HG02610 (cell line): ENCODE results near the gene PLEKHA6.

Source experiments
- ATAC-seq: cut with Tn5 transposase; IDR thresholded peaks from one replicate; pipeline ENCODE4 v1.9.1; 2021; ENCODE audit warnings: mild to moderate bottlenecking, moderate library complexity; ENCODE audit not compliant: unreplicated experiment

Gene PLEKHA6

DNA sequence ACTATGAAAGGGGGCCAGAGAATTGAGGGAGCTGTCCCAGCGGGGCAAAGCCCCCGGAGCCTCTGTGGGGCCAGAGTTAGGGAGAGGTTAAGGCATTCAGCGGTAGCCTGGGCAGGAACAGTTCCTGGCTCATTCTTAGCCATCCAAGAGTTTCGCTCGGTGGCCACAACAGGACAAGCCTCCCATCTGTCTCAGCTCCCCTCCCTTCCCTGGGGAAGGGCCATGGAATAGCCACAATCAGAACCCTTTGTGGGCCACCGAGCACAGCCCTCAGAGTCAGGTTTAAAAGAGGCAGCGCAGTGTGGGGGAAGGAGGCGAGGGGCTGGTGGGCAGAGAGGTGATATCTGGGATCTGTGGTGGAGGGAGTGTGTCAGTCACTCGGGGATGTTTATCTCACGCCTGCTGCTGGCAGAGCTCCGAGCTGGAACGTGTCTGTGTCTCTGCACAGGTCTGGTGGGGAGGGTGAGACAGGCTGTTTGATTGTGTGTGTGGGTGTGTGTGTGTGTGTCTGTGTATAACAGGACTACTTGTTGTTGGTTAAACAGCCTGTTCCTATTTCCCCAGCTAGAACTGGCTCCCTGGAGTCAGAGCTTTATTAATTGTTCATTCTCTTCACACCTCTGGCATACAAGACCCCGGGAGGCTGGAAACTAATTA is 96.3 kb downstream of the PLEKHA6 start:
- ATAC-seq: no peak

- ATAC-seq: no peak
Measured at GRCh38 chr1:204262506-204263253, 97.0 kb downstream of the PLEKHA6 start.

DNA sequence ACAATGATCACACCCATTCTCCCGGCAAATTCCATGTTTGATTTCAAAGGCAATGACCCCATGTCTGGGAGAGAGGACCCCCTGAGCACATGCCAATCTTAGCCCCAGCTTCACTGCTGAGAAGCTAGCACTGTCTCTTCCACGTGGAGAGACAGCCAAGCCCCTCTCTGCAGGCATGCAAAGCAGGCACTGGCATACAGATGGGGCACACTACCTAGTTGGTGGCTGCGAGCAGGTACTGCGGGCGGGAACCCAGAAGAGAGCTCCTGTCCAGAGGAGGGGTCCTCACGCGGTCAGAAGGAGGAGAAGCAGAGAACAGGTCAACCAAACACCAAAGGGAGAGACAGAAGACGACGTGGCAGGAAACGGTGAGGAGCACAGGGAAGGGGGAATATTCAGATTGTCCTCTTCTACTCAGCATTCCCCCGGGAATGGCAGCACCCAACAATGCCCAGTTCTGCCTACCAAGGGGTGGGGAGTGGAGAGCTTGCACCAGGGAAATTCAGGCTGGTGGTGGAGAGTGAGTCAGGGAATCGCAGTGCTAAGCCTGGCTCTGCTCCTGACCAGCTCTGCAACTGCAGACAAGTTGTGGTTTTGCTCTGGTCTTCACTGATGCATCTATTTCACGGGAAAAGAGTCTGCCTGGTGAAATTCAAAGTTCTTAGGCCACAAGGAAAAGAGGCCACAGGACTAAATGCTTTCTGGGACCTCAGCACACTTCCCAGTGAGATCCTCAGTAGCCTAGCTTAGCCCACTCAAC is 97.8 kb downstream of the PLEKHA6 start:
- no peak for ATAC-seq

DNA sequence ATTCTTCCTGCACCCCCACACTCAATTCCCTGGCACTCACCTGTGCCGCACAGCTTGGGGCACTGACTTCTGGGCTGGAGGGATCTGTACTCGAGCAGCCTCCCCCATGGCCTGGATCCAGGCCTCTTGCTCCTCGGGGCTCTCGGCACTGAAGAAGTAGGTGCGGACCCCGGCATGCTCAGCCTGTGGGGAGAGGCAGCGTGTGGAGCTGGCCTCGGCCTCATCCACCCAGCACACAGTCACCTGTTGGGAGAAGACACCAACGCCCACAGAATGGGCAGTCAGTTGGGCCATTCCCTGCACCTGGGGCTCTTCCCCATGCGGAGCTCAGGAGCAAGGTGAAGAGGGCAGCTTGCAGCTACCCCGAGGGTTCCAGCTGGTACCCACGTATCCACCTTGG is 98.5 kb downstream of the PLEKHA6 start:
- no peak for ATAC-seq

DNA sequence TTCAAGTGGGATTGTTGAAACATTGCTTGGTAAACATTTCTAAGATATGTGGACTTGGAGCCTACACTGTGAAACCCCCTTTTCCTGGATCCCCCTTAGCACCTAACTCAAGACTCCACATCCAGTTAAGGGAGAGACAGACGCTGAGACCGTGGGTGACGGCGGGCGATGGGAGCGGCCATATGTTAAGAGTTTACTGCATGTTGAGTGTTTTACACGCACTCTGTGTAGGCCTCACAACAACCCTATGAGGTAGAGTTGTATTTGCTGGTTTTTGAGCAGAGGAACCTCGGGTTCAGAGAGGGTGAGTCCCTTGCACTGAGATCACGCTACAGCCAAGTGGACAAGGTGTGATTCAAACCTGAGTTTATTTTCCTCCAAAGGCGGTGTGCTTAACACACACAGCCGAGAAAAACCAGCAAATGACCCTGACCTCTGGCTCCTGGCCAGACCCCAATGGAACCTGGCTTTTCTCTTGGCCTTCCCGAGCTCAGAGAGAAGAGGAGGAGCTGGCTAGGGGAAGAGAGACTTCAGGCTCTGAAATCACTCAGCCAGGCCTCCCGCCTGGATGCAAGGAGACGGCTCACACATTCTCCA is 99.0 kb downstream of the PLEKHA6 start:
- no peak for ATAC-seq

GRCh38 chr1:204259782-204260181 is 99.9 kb downstream of the PLEKHA6 start:
- ATAC-seq: no peak

DNA sequence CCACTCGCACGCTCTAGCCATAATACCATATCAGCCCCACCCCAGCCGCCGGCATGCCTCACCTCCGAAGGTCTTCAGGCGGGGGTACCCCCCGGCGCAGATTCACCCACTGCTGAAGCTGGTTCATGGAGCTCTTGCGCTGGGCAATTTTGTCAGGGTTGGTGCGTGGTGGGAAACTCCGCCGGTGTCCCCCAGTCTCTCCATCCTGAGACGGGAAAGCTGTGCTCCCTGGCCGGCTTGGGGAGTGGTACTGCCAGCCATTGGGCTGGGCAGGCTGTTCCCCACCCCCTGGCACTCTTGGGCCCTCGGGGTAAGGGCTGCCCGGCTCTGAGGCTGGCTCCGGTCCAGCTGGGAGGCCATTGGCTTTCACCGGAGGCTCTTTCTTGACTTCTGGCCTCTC is 100.5 kb downstream of the PLEKHA6 start:
- no peak for ATAC-seq

GRCh38 chr1:204258213-204259115 is 101.3 kb downstream of the PLEKHA6 start:
- no peak for ATAC-seq

DNA sequence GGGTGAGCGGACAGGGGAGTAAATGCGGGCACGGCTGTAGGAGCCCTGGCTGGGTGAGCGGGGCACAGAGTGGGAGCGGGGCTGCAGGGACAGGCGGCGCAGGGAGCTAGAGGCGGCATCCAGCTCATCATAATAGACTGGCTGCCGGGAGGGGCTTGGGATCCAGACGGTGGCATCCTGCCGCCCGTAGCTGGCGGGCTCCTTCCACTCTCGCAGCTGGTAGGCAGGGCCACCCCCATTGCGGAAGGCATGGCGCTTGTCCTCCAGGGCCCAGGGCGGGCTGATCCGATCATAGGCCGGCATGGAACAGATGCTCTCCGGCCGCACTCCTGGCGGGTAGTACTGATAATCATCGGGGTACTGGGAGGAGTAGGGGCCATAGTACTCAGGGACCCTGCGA is 102.3 kb downstream of the PLEKHA6 start:
- ATAC-seq: no peak

GRCh38 chr1:204256531-204256930 is 103.2 kb downstream of the PLEKHA6 start:
- no peak for ATAC-seq

DNA sequence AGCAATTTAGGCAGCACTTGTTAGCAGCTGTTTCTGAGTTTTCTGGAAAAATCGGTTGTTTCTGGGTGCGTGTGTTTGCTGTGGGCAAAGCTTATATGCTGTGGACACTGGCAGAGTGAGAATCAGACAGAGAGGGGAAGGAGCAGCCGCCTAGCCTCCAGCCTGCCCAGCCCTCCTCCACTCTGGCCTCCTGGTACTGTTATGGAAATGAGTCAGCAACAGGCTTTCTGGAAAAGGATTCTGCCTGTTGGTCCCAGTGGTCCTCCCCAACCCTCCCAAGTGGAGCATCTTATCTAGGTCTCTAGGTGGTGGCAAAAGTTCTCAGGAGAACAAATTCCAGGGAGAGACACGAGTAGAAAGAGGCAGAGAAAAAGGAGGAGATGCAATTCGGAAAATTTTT is 103.8 kb downstream of the PLEKHA6 start:
- no peak for ATAC-seq

GRCh38 chr1:204255225-204255624 is 104.5 kb downstream of the PLEKHA6 start:
- ATAC-seq: no peak

- no peak for ATAC-seq
Measured at GRCh38 chr1:204254031-204254661, 105.6 kb downstream of the PLEKHA6 start.

DNA sequence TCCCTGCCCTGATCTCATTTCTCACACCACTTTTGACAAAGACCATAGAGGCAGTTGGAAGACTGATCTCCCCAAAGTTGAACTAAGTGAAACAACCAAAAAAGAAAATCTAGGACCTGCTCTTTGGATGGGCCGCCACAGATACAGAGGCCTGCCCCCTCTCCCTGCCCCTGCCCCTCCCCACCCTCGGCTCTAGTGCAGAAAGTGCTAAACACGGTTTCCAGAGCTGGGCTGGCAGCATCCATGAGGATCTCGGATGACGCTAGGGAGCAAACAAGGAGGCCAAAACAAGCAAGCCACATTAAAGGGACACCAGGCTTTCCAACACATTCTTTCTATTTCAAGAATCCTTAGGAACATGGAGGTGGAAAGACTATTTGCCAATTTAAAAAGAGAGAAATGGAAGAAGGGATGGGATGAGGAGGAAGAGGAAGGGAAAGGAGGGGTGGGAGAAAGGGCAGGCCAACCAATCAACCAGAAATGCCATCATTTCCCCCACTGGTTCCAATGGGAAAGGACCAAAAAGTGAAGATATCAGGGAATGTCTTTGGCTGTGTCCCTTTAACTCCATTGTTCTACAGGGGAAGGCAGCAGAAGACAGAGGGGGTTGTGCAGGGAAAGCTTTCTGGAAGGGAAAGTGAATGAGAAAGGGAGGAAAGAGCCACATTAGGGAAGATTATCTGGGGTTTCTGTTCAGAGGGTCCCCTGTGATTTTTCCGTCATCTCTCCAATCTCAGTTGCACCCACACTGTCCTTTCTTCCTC is 107.6 kb downstream of the PLEKHA6 start:
- ATAC-seq: no peak

GRCh38 chr1:204251286-204251685 is 108.4 kb downstream of the PLEKHA6 start:
- no peak for ATAC-seq

DNA sequence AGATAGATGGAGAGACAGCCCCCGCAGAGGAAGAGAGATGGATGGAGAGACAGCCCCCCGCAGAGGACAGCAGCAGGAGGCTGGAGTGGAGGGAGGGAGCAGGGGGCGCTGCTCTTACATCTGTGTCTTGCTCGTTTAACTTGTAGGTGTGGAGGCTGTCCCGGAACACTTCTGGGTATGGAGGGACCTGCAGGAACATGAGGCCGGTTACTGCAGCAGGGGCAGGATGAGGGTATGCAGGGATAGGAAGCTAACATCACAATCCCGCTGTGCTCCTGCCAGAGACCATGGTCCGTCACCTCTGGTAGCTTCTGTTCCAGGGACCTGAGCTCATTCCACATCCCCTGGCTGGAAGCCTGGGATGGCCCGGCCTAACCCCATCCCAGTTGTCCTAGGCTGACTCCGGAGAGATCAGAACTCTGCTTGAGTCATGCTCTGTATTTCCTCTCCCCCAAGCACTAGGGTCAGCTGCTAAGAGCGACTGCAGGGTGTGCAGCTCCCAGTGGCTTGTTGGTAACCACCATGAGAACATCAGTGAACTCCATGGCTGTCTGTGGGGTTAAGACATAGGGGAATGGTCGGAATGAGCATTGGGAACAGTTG is 109.2 kb downstream of the PLEKHA6 start:
- ATAC-seq: no peak

DNA sequence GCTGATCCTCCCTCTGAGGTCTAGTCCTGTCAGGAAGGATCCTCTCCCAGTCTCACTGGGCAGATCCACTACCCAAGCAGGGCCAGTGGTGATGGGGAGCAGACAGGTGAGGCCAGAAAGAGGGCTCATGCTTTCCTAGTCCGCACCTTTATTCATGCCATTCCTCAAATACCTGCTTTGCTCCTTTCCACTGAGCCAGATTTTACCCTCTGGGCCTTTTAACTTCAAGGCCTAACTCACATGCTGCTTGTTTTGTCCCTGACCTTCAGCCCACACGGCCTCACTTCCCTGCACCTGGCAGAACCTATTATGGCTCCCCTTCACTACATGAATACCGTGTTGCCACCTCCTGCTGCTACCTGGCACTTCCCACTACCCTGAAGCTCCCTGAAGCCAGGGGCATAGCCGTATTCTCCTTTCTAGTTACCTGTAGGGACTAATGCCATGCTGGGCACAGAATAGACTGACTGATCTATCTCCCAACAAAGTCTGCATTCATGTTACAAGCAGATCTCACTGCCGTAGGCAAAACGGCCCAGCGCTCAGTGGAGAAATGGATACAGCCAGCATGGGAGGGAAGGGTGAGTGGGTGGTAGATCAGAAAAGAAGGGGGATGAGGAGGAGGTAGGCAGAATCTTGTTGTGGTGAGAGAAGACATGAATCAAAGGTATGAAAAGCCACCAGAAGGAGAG is 109.8 kb downstream of the PLEKHA6 start:
- no peak for ATAC-seq

DNA sequence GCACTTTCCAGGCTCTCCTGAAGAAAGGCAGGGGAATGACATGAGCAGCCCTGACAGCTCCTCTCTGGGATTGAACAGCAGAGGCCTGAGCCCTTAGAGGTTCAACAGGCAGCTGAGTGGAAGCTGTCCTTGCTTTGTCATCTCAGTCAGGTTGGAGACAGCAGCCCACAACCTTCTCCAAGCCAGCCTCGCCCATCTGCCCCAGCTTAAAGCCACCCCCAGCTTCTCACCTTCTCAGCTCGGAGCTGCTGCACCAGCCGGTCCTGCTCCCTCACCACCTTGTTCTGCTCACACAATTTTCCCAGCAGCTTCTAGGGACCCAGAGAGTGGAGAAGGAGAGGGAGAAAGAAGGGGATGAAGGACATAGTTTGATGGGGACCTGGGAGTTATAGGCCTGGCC is 110.8 kb downstream of the PLEKHA6 start:
- no peak for ATAC-seq
